ENCODE results near the gene MAD1L1. TPM values are rescaled to one million over a fixed set of nuclear protein-coding genes. Genes with fewer than 3 reads are reported as not detected.

Gene MAD1L1
- total RNA-seq, 1 donor from 2014 or later: 57.6 TPM

DNA sequence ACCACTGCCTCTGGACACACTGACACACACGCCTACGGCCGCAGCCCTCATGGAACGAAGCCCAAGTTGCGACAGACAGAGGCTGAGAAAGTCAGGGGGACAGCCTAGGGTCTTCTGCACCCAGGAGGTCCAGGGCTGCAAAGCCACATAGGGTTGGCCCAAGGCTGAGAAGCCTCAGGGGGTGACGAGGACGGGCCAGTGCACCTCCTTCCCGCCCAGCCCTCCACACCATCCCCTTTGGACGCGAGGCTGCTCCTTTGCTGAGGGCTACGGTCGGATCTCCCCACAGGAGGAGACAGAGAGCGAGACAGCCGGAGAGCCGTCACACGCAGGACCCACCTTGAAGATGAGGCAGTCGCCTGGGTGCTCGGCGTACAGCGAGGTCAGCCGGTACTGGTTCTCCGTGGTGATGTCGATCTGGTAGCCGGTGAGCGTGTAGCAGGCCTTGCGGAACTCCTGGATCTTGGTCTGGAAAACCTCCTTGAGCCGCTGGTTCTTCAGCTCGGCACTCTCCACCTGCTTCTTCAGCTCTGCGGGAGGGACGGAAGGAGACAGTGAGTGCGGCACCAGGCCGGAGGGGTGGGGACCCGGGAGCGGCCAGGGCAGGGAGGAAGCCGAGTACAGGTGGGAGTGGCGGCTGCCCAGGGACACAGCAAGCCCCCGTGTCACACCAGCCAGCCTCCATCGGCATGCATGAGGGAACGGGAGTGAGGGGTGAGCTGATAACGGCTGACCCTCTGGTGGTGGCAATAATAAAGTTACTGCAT is 334.7 kb downstream of the MAD1L1 start:
- TF ChIP-seq CTCF (IDR thresholded peaks at IDR 0.05; ENCODE audit: partially characterized antibody, unreplicated experiment): no peak
- peaks cover 2% of the 10 kb centered on the region for H3K9me3 Mint-ChIP-seq (ENCODE audit: unreplicated experiment)
- peaks cover 4% of the 10 kb centered on the region for H3K4me1 Mint-ChIP-seq (ENCODE audit: low read depth, unreplicated experiment)
- peak; percentile 14 for DNase-seq
- no peak overlapping the region for H3K4me3 Mint-ChIP-seq (ENCODE audit: unreplicated experiment)
- H3K36me3 Mint-ChIP-seq (ENCODE audit: unreplicated experiment): peaks cover 4% of the 10 kb centered on the region
- peaks cover 3% of the 10 kb centered on the region for H3K27me3 Mint-ChIP-seq (ENCODE audit: unreplicated experiment)
- no peak overlapping the region for H3K27ac Mint-ChIP-seq (ENCODE audit: unreplicated experiment)

DNA sequence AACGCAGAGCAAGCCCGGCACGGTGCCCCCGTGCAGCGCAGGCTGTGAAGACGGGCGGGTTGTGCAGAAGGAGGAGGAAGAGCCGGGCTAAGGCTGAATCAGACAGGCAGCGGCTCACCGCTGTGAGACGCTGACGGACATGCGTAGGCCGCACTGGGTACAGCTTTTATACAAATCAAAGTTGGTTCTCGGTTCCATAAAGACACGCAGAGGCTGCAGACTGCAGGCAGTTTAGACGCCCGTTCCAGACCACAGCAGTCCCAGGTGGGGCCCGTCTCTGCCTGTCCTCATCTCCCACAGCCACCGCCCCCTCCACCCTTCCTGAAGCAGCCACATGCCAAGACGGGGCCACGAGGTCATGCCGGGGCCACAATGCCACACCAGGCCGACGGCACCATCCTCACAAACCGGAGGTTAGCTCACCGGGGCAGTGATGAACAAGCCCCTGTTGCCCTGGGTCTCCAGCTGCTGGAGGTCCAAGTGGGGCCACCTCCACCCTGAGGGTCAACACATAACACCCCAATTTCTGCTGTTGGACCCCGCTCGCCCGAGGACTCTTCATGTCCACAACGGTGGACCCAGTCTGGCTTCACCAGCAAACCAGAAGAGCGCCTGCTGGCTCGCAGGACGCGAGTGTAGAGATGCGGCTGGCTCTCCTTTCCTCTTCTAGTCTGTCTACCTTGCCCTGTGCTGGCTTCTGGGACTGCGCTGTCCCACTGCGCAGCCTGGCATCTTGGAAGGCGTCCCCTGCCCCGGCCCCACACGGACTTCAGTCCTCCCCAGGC is 335.5 kb downstream of the MAD1L1 start:
- no peak overlapping the region for H3K27ac Mint-ChIP-seq (ENCODE audit: unreplicated experiment)

DNA sequence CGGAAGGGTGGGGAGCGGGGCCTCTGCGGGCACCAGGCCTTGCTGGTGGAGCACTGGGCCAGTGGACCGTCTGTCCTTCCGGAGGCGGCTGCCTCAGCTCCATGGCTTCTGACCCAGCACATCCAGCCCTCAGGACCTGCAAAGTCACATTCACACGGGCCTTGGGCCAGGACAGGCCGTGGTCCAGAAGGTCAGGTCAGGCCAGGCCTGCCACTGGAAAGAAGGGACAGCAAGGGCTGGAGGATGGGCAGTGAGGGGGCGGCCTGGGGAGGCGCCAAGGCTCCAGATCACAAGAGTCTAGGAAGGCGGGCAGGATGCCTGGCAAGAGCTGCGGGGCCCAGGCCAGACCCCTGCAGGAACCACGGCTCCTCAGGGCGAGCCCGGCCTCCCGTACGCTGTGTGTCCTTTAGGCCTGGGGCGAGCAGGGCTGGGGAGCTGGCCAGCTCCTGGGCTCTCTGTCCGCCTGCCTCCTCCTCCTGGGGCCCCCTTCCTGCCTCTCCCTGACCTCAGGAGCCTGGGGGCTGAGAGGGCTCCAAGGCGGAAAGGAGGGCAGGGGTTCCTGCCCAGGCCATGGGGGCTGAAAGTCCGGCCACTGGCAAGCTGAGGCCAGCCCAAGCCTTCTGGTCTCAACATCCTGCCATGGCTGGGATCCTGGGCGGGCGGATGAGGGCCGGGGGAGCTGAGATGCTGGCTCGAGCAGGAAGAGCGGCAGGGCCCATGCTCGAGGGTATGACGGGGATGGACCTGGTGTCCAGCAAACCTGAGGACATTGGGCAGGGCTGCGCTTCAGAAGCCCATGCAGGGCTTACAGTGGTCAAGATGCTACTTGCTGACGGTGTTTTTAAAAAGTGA is 336.9 kb downstream of the MAD1L1 start:
- Mint-ChIP-seq H3K4me3 (ENCODE audit: unreplicated experiment) (no peak overlapping the region), H3K27ac (ENCODE audit: unreplicated experiment) (no peak overlapping the region), H3K9me3 (ENCODE audit: unreplicated experiment) (peaks cover 2% of the 10 kb centered on the region), H3K27me3 (ENCODE audit: unreplicated experiment) (peaks cover 3% of the 10 kb centered on the region), H3K36me3 (ENCODE audit: unreplicated experiment) (peaks cover 4% of the 10 kb centered on the region), H3K4me1 (ENCODE audit: low read depth, unreplicated experiment) (peaks cover 4% of the 10 kb centered on the region)
- peak; percentile 11 for DNase-seq
- no peak for TF ChIP-seq CTCF (IDR thresholded peaks at IDR 0.05; ENCODE audit: partially characterized antibody, unreplicated experiment)

More for the DNA sequence above, 335.5 kb downstream of the MAD1L1 start:
- peaks cover 4% of the 10 kb centered on the region for H3K4me1 Mint-ChIP-seq (ENCODE audit: low read depth, unreplicated experiment)
- DNase-seq: peak; percentile 12
- peaks cover 4% of the 10 kb centered on the region for H3K36me3 Mint-ChIP-seq (ENCODE audit: unreplicated experiment)
- TF ChIP-seq CTCF (IDR thresholded peaks at IDR 0.05; ENCODE audit: partially characterized antibody, unreplicated experiment): no peak
- H3K27me3 Mint-ChIP-seq (ENCODE audit: unreplicated experiment): peaks cover 3% of the 10 kb centered on the region
- H3K9me3 Mint-ChIP-seq (ENCODE audit: unreplicated experiment): peaks cover 2% of the 10 kb centered on the region
- no peak overlapping the region for H3K4me3 Mint-ChIP-seq (ENCODE audit: unreplicated experiment)

GRCh38 chr7:1894906-1895663 is 337.7 kb downstream of the MAD1L1 start:
- peaks cover 2% of the 10 kb centered on the region for H3K9me3 Mint-ChIP-seq (ENCODE audit: unreplicated experiment)
- TF ChIP-seq CTCF (IDR thresholded peaks at IDR 0.05; ENCODE audit: partially characterized antibody, unreplicated experiment): no peak
- H3K4me3 Mint-ChIP-seq (ENCODE audit: unreplicated experiment): no peak overlapping the region
- DNase-seq: no peak
- peaks cover 5% of the 10 kb centered on the region for H3K27me3 Mint-ChIP-seq (ENCODE audit: unreplicated experiment)
- H3K27ac Mint-ChIP-seq (ENCODE audit: unreplicated experiment): no peak overlapping the region
- peaks cover 4% of the 10 kb centered on the region for H3K4me1 Mint-ChIP-seq (ENCODE audit: low read depth, unreplicated experiment)
- H3K36me3 Mint-ChIP-seq (ENCODE audit: unreplicated experiment): peaks cover 4% of the 10 kb centered on the region
